Nephron (organoid): ENCODE measurements around the gene SH3BP2.

Experiments used
- H3K27ac Mint-ChIP-seq, 3 experiments: 2 replicates each; pipeline ENCODE4 v1.8.0; 2020; ENCODE audit warnings: mixed read lengths in 3 of 3, mild to moderate bottlenecking in 2 of 3, moderate library complexity in 1 of 3
- H3K27me3 Mint-ChIP-seq: 2 replicates; pipeline ENCODE4 v1.8.0; 2021; ENCODE audit warnings: low read depth, mild to moderate bottlenecking, moderate library complexity, mixed read lengths
- H3K36me3 Mint-ChIP-seq: 2 replicates; pipeline ENCODE4 v1.8.0; 2020; ENCODE audit warnings: low read depth, mixed read lengths
- H3K4me1 Mint-ChIP-seq: 2 replicates; pipeline ENCODE4 v1.8.0; 2020; ENCODE audit warnings: mixed read lengths
- H3K4me3 Mint-ChIP-seq, 3 experiments: 2 replicates each; pipeline ENCODE4 v1.8.0; 2020; ENCODE audit warnings: mild to moderate bottlenecking in 3 of 3, mixed read lengths in 3 of 3, moderate library complexity in 2 of 3
- H3K9me3 Mint-ChIP-seq: 2 replicates; pipeline ENCODE4 v1.8.0; 2020; ENCODE audit warnings: mixed read lengths
- CTCF ChIP-seq, 3 experiments: fragments of 200-600 bp; sonication (generic); IDR thresholded peaks; one replicate each; pipeline ENCODE4 v1.5.0; 2021; ENCODE audit warnings: antibody characterized with exemption in 3 of 3; ENCODE audit not compliant: unreplicated experiment in 3 of 3

SH3BP2 gene

GRCh38 chr4:2858451-2859217, 65.7 kb downstream of the SH3BP2 start:
- Mint-ChIP-seq H3K27me3 (no peaks in the 10 kb centered on the region), H3K9me3 (no peaks in the 10 kb centered on the region), H3K4me3 (peak overlapping the region in 1 of 3 experiments; percentile 4), H3K36me3 (peaks cover 36% of the 10 kb centered on the region), H3K4me1 (peaks cover 78% of the 10 kb centered on the region), H3K27ac (peak overlapping the region; percentile 31 to 88 (median 50))
- TF ChIP-seq CTCF (IDR thresholded peaks at IDR 0.05; ENCODE audit: unreplicated experiment in 3 of 3), result no peak

- peak overlapping the region; percentile 88 to 95 (median 92) for H3K27ac Mint-ChIP-seq
- no peak overlapping the region for H3K4me3 Mint-ChIP-seq
- TF ChIP-seq CTCF (IDR thresholded peaks at IDR 0.05; ENCODE audit: unreplicated experiment in 3 of 3), result no peak
- H3K27me3 Mint-ChIP-seq, result no peaks in the 10 kb centered on the region
- H3K9me3 Mint-ChIP-seq, result no peaks in the 10 kb centered on the region
- peaks cover 75% of the 10 kb centered on the region for H3K4me1 Mint-ChIP-seq
- peaks cover 27% of the 10 kb centered on the region for H3K36me3 Mint-ChIP-seq
These were observed 66.6 kb downstream of the SH3BP2 start for GRCh38 chr4:2859514-2859913.

- Mint-ChIP-seq H3K4me3 (peak overlapping the region in 2 of 3 experiments; percentile 3 to 58), H3K27me3 (no peaks in the 10 kb centered on the region), H3K4me1 (peaks cover 76% of the 10 kb centered on the region), H3K36me3 (peaks cover 17% of the 10 kb centered on the region), H3K9me3 (no peaks in the 10 kb centered on the region), H3K27ac (peak overlapping the region; percentile 88 to 95 (median 92))
- no peak for TF ChIP-seq CTCF (IDR thresholded peaks at IDR 0.05; ENCODE audit: unreplicated experiment in 3 of 3)
These were observed 67.8 kb downstream of the SH3BP2 start for GRCh38 chr4:2860391-2861348.

- no peaks in the 10 kb centered on the region for H3K9me3 Mint-ChIP-seq
- H3K27me3 Mint-ChIP-seq, result no peaks in the 10 kb centered on the region
- H3K4me1 Mint-ChIP-seq, result peaks cover 80% of the 10 kb centered on the region
- peak overlapping the region; percentile 88 to 95 (median 92) for H3K27ac Mint-ChIP-seq
- no peak for TF ChIP-seq CTCF (IDR thresholded peaks at IDR 0.05; ENCODE audit: unreplicated experiment in 3 of 3)
- peak overlapping the region in 1 of 3 experiments; percentile 25 for H3K4me3 Mint-ChIP-seq
- H3K36me3 Mint-ChIP-seq, result peaks cover 11% of the 10 kb centered on the region
These were observed 68.9 kb downstream of the SH3BP2 start for GRCh38 chr4:2861631-2862436.

- H3K4me1 Mint-ChIP-seq, result peaks cover 84% of the 10 kb centered on the region
- H3K36me3 Mint-ChIP-seq, result peaks cover 9% of the 10 kb centered on the region
- H3K4me3 Mint-ChIP-seq, result no peak overlapping the region
- no peaks in the 10 kb centered on the region for H3K9me3 Mint-ChIP-seq
- H3K27ac Mint-ChIP-seq, result peak overlapping the region; percentile 69 to 95 (median 88)
- H3K27me3 Mint-ChIP-seq, result no peaks in the 10 kb centered on the region
- TF ChIP-seq CTCF (IDR thresholded peaks at IDR 0.05; ENCODE audit: unreplicated experiment in 3 of 3), result no peak
These were observed 69.6 kb downstream of the SH3BP2 start for GRCh38 chr4:2862528-2862927.
